Activated CD4-positive, alpha-beta T cell treated with anti-CD3 and anti-CD28 coated beads, Interleukin-2, amount 50 U/mL, for 4 hours (primary cell): ENCODE results near the gene RNF181.
"Not testable (repeated sequence)": the region's sequence is repeated elsewhere in the genome, so short reads cannot be mapped to it uniquely, and the experiment has no call there.

Source experiments
- DNase-seq, 2 experiments: peaks; one replicate each; pipeline ENCODE4 v3.0.0-alpha.2; 2020

The RNF181 gene

GRCh38 chr2:85595301-85596025 lies at the start of gene RNF181:
RNF181 (plus strand) TSS chr2:85595745; CDS start chr2:85595764, 19 bp downstream.
- peak; percentile 83 to 87 for DNase-seq

GRCh38 chr2:85545780-85546240 lies 49.7 kb upstream of the RNF181 start:
- DNase-seq, result no peak

- no peak for DNase-seq
Observed at GRCh38 chr2:85547089-85547858, 48.3 kb upstream of the RNF181 start.

- DNase-seq, result no peak
Observed at GRCh38 chr2:85547859-85548607, 47.5 kb upstream of the RNF181 start.

- no peak for DNase-seq
Observed at GRCh38 chr2:85548608-85548900, 47.0 kb upstream of the RNF181 start.

- no peak for DNase-seq
Observed at GRCh38 chr2:85549095-85549494, 46.5 kb upstream of the RNF181 start.

- no peak for DNase-seq
Observed at GRCh38 chr2:85549826-85550225, 45.7 kb upstream of the RNF181 start.

- DNase-seq, result no peak
Observed at GRCh38 chr2:85550486-85550885, 45.1 kb upstream of the RNF181 start.

GRCh38 chr2:85551698-85552678 lies 43.6 kb upstream of the RNF181 start:
- DNase-seq, result peak; percentile 87 to 91

- no peak for DNase-seq
Observed at GRCh38 chr2:85553184-85553583, 42.4 kb upstream of the RNF181 start.

- no peak for DNase-seq
Observed at GRCh38 chr2:85554980-85555612, 40.4 kb upstream of the RNF181 start.

GRCh38 chr2:85557130-85557529 lies 38.4 kb upstream of the RNF181 start:
- no peak for DNase-seq

GRCh38 chr2:85558160-85558559 lies 37.4 kb upstream of the RNF181 start:
- no peak for DNase-seq

GRCh38 chr2:85560403-85560726 lies 35.2 kb upstream of the RNF181 start:
- DNase-seq, result not testable (repeated sequence)

- peak in 1 of 2 experiments; percentile 36 for DNase-seq
Observed at GRCh38 chr2:85560812-85561279, 34.7 kb upstream of the RNF181 start.

GRCh38 chr2:85561280-85562212 lies 34.0 kb upstream of the RNF181 start, which contains the start of gene GGCX:
GGCX (minus strand) TSS chr2:85561493; CDS start chr2:85561428, 65 bp downstream.
- DNase-seq, result peak; percentile 93 to 94

GRCh38 chr2:85564144-85564563 lies 31.4 kb upstream of the RNF181 start:
- no peak for DNase-seq

- DNase-seq, result no peak
Observed at GRCh38 chr2:85566265-85566664, 29.3 kb upstream of the RNF181 start.

- no peak for DNase-seq
Observed at GRCh38 chr2:85575739-85576138, 19.8 kb upstream of the RNF181 start.

- DNase-seq, result no peak
Observed at GRCh38 chr2:85577063-85577385, 18.5 kb upstream of the RNF181 start.
